K562 (cell line): Measurements from ENCODE around the gene LHPP. TPM values are rescaled to one million over a fixed set of nuclear protein-coding genes. Genes with fewer than 3 reads are reported as not detected.

Source experiments
- ARID3A ChIP-seq: IDR thresholded peaks from 2 replicates; pipeline ENCODE4 v1.6.1; 2012; ENCODE audit warnings: low read depth, low read length, improper control_type of control experiment, borderline replicate concordance
- BHLHE40 ChIP-seq: IDR thresholded peaks from 2 replicates; pipeline ENCODE4 v1.6.1; 2011; ENCODE audit warnings: low read length, improper control_type of control experiment
- CTCF ChIP-seq, 3 experiments: IDR thresholded peaks in 2 of 3; conservative IDR thresholded peaks in 1 of 3; 2 replicates each; pipeline ENCODE4 v1.5.1; 2011 to 2012; ENCODE audit warnings: low read length in 3 of 3, mild to moderate bottlenecking in 3 of 3, control low read depth in 2 of 3, improper control_type of control experiment in 1 of 3, inconsistent platforms in 1 of 3, low read depth in 1 of 3, mixed read lengths in 1 of 3, moderate library complexity in 1 of 3; ENCODE audit not compliant: insufficient read depth in 2 of 3
- MNT ChIP-seq, 2 experiments: fragments of 450-650 bp; conservative IDR thresholded peaks; 2 replicates each; pipeline ENCODE4 v1.6.1; 2017; ENCODE audit warnings: mild to moderate bottlenecking in 2 of 2, moderate library complexity in 2 of 2
- MTA3 ChIP-seq: fragments of 450-650 bp; formaldehyde crosslinking; IDR thresholded peaks from 2 replicates; pipeline ENCODE4 v1.6.1; 2017; ENCODE audit warnings: mild to moderate bottlenecking, borderline replicate concordance
- MTF1 ChIP-seq: fragments of 250-450 bp; sonication (Bioruptor Pico); IDR thresholded peaks from 2 replicates; pipeline ENCODE4 v1.9.0; 2021; ENCODE audit warnings: moderate library complexity, mild to moderate bottlenecking, inconsistent platforms, borderline replicate concordance
- MYC ChIP-seq, 2 experiments: fragments of 250-450 bp in 1 of 2; sonication (Bioruptor Pico) in 1 of 2; IDR thresholded peaks; 2 replicates each; pipeline versions ENCODE4 v1.5.1 to v1.6.1; 2012 to 2021; ENCODE audit warnings: low read depth in 2 of 2, borderline replicate concordance in 1 of 2, improper control_type of control experiment in 1 of 2, low read length in 1 of 2, mild to moderate bottlenecking in 1 of 2, moderate library complexity in 1 of 2
- USF1 ChIP-seq: sonication (generic); formaldehyde crosslinking; IDR thresholded peaks from 2 replicates; pipeline ENCODE4 v1.9.0; 2022; ENCODE audit warnings: mild to moderate bottlenecking, missing genetic modification reagents
- ZNF280A ChIP-seq: fragments of 450-650 bp; IDR thresholded peaks from 2 replicates; pipeline ENCODE4 v1.6.1; 2018; ENCODE audit warnings: mild to moderate bottlenecking, low read depth; ENCODE audit not compliant: partially characterized antibody
- polyA plus RNA-seq, 8 experiments: library from polyadenylated mRNA; depleted of rRNA in 4 of 8; stranded (reverse) in 5 of 8; unstranded in 3 of 8; fragments of >200 nt; fragmentation: Nextera tagmentation in 2 of 8; fragmentation: Illumina TruSeq in 1 of 8; extraction: Ambion mirVana in 2 of 8; extraction: Trizol in 1 of 8; gene quantifications; 2 replicates each; pipeline versions ENCODE4 v1.2.1 to v1.2.3, GENCODE V29; 2011 to 2014; ENCODE audit warnings: inconsistent platforms in 1 of 8, missing spikeins in 1 of 8
- total RNA-seq, 7 experiments: library from RNA; depleted of rRNA in 6 of 7; stranded (reverse); fragments of >200 nt in 6 of 7; fragmentation: Illumina TruSeq in 2 of 7; extraction: Trizol in 2 of 7; gene quantifications; 2 replicates each; pipeline versions ENCODE4 v1.2.1 to v1.2.3, GENCODE V29; 2011 to 2021; ENCODE audit warnings: low replicate concordance in 1 of 7

LHPP gene
- total and polyA plus RNA-seq, 9 of the 15 experiments (the other 6 are each of a cell fraction or from before 2014, with no cell fraction given) = 0.34 to 7.4 (median 3.0) TPM

- peak; percentile 72 to 88 (median 83) for TF ChIP-seq CTCF (IDR thresholded peaks at IDR 0.05 in 2 of 3, conservative IDR thresholded peaks at IDR 0.05 in 1 of 3; ENCODE audit: insufficient read depth in 2 of 3, low read depth in 1 of 3, low read length in 3 of 3)
- peak; percentile 53; the same call in 1 of the 2 replicates for TF ChIP-seq MYC (IDR thresholded peaks at IDR 0.05; ENCODE audit: low read depth, low read length)
- no peak for TF ChIP-seq MYC (CRISPR knock-in tag; IDR thresholded peaks at IDR 0.05; ENCODE audit: borderline replicate concordance, low read depth)
- TF ChIP-seq MTA3 = peak; percentile 51; the same call in 1 of the 2 replicates
- no peak for TF ChIP-seq MTF1 (CRISPR knock-in tag)
- no peak for TF ChIP-seq ZNF280A
- TF ChIP-seq USF1 (CRISPR knock-in tag) = peak; percentile 41; the same call in 1 of the 2 replicates
- peak; percentile 37; the same call in 1 of the 2 replicates for TF ChIP-seq BHLHE40
- TF ChIP-seq ARID3A = no peak
- peak in 1 of 2 experiments; percentile 39; a peak in 2 of 4 replicates for TF ChIP-seq MNT (conservative IDR thresholded peaks at IDR 0.05)
Measured at GRCh38 chr10:124530215-124530665, 68.6 kb downstream of the LHPP start (continued).
